Right atrium auricular region (tissue), 2 donors: ENCODE data around the gene SLC66A1. TPM values are rescaled to one million over a fixed set of nuclear protein-coding genes. Genes with fewer than 3 reads are reported as not detected.

Experiments used
- DNase-seq: peaks from one replicate; pipeline ENCODE4 v3.0.0-alpha.2; 2019; ENCODE audit warnings: low spot score
- H3K27ac ChIP-seq, 2 donors: fragments of 200-600 bp; sonication (generic); 1 replicate in 1 of 2; 2 replicates in 1 of 2; pipeline ENCODE4 v1.5.1; 2016 to 2019
- H3K27me3 ChIP-seq, 2 donors: fragments of 200-600 bp; sonication (generic); one replicate each; pipeline versions ENCODE4 v1.5.1 to v1.6.0; 2017 to 2019
- H3K36me3 ChIP-seq: fragments of 200-600 bp; sonication (generic); one replicate; pipeline ENCODE4 v1.5.1; 2016
- H3K4me1 ChIP-seq, 2 donors: fragments of 200-600 bp; sonication (generic); one replicate each; pipeline versions ENCODE4 v1.5.1 to v1.6.0; 2017 to 2019
- H3K4me3 ChIP-seq, 2 donors: fragments of 200-600 bp; sonication (generic); 1 replicate in 1 of 2; 2 replicates in 1 of 2; pipeline ENCODE4 v1.5.1; 2017 to 2019; ENCODE audit warnings: mild to moderate bottlenecking in 1 of 2, moderate library complexity in 1 of 2
- H3K9me3 ChIP-seq, 2 donors: fragments of 200-600 bp; sonication (generic); one replicate each; pipeline ENCODE4 v1.5.1; 2019
- CTCF ChIP-seq, 2 donors: fragments of 200-600 bp; sonication (generic); IDR thresholded peaks; one replicate each; pipeline ENCODE4 v1.5.1; 2019; ENCODE audit warnings: antibody characterized with exemption in 2 of 2
- total RNA-seq, 2 donors: library from RNA; depleted of rRNA; stranded (reverse); fragments of >200 nt; gene quantifications; one replicate each; pipeline ENCODE4 v1.1.0, GENCODE V29; 2016

The SLC66A1 gene
- total RNA-seq, 2 donors from 2014 or later: 6.8 to 9.7 TPM

- Histone ChIP-seq H3K4me1 (peaks cover 0 to 41% of the 10 kb centered on the region in 2 donors), H3K9me3 (no peaks in the 10 kb centered on the region), H3K27me3 (no peaks in the 10 kb centered on the region), H3K27ac (no peak overlapping the region), H3K36me3 (peaks cover 6% of the 10 kb centered on the region), H3K4me3 (no peak overlapping the region)
- no peak for DNase-seq
- no peak for TF ChIP-seq CTCF (IDR thresholded peaks at IDR 0.05)
Observed at GRCh38 chr1:19367584-19368041, 55.5 kb downstream of the SLC66A1 start.

- H3K27ac ChIP-seq: no peak overlapping the region
- no peak for TF ChIP-seq CTCF (IDR thresholded peaks at IDR 0.05)
- no peak for DNase-seq
- H3K4me3 ChIP-seq: no peak overlapping the region
- no peaks in the 10 kb centered on the region for H3K9me3 ChIP-seq
- no peaks in the 10 kb centered on the region for H3K27me3 ChIP-seq
- peaks cover 0 to 46% of the 10 kb centered on the region in 2 donors for H3K4me1 ChIP-seq
- H3K36me3 ChIP-seq: peaks cover 6% of the 10 kb centered on the region
Observed at GRCh38 chr1:19368050-19368449, 55.9 kb downstream of the SLC66A1 start.

GRCh38 chr1:19368964-19369363 lies 56.8 kb downstream of the SLC66A1 start:
- no peak for DNase-seq
- H3K27me3 ChIP-seq: no peaks in the 10 kb centered on the region
- H3K9me3 ChIP-seq: no peaks in the 10 kb centered on the region
- peaks cover 6% of the 10 kb centered on the region for H3K36me3 ChIP-seq
- TF ChIP-seq CTCF (IDR thresholded peaks at IDR 0.05): no peak
- no peak overlapping the region for H3K27ac ChIP-seq
- no peak overlapping the region for H3K4me3 ChIP-seq
- peaks cover 0 to 55% of the 10 kb centered on the region in 2 donors for H3K4me1 ChIP-seq

- Histone ChIP-seq H3K36me3 (peaks cover 9% of the 10 kb centered on the region), H3K4me3 (no peak overlapping the region), H3K9me3 (no peaks in the 10 kb centered on the region), H3K27ac (peak overlapping the region in 1 of 2 donors; percentile 39), H3K27me3 (no peaks in the 10 kb centered on the region), H3K4me1 (peaks cover 0 to 56% of the 10 kb centered on the region in 2 donors)
- no peak for TF ChIP-seq CTCF (IDR thresholded peaks at IDR 0.05)
- DNase-seq: no peak
Observed at GRCh38 chr1:19369396-19370090, 57.4 kb downstream of the SLC66A1 start.

- Histone ChIP-seq H3K27ac (peak overlapping the region in 1 of 2 donors; percentile 39), H3K27me3 (no peaks in the 10 kb centered on the region), H3K36me3 (peaks cover 8% of the 10 kb centered on the region), H3K9me3 (no peaks in the 10 kb centered on the region), H3K4me1 (peaks cover 0 to 56% of the 10 kb centered on the region in 2 donors), H3K4me3 (no peak overlapping the region)
- no peak for DNase-seq
- TF ChIP-seq CTCF (IDR thresholded peaks at IDR 0.05): no peak
Observed at GRCh38 chr1:19370453-19371170, 58.5 kb downstream of the SLC66A1 start.
